SK-N-SH treated with all-trans-retinoic acid at 6 μM for 48 hours (cell line): ENCODE measurements around the gene IP6K3.

Experiments used
- ATAC-seq: fragments of 200-7000 bp; cut with Tn5 transposase; 3 replicates; pipeline ENCODE4 v1.9.1; 2020; ENCODE audit warnings: mild to moderate bottlenecking, moderate library complexity
- ARNTL ChIP-seq: fragments of 450-650 bp; formaldehyde crosslinking; IDR thresholded peaks from 2 replicates; pipeline ENCODE4 v1.5.0; 2020; ENCODE audit warnings: low read depth, mild to moderate bottlenecking, moderate library complexity, borderline replicate concordance
- CREB5 ChIP-seq: fragments of 250-450 bp; sonication (Bioruptor Pico); IDR thresholded peaks from 2 replicates; pipeline ENCODE4 v1.5.1; 2020; ENCODE audit warnings: low read depth, mild to moderate bottlenecking, moderate library complexity
- CSRNP3 ChIP-seq: fragments of 250-450 bp; sonication (Bioruptor Pico); IDR thresholded peaks from 2 replicates; pipeline ENCODE4 v1.5.1; 2021; ENCODE audit warnings: mild to moderate bottlenecking, moderate library complexity
- ESRRG ChIP-seq: fragments of 250-450 bp; sonication (Bioruptor Pico); IDR thresholded peaks from 2 replicates; pipeline ENCODE4 v1.6.1; 2021; ENCODE audit warnings: mild to moderate bottlenecking
- GLIS3 ChIP-seq: fragments of 250-450 bp; sonication (Bioruptor Pico); IDR thresholded peaks from 2 replicates; pipeline ENCODE4 v1.5.0; 2020; ENCODE audit warnings: mild to moderate bottlenecking, moderate library complexity
- ISL1 ChIP-seq: fragments of 250-450 bp; sonication (Bioruptor Pico); IDR thresholded peaks from 2 replicates; pipeline ENCODE4 v2.1.2; 2022; ENCODE audit warnings: mild to moderate bottlenecking, moderate library complexity
- OSR1 ChIP-seq: fragments of 250-450 bp; sonication (Bioruptor Pico); IDR thresholded peaks from 2 replicates; pipeline ENCODE4 v1.8.0; 2022; ENCODE audit warnings: moderate library complexity, mild to moderate bottlenecking, inconsistent platforms
- PATZ1 ChIP-seq: fragments of 250-450 bp; sonication (Bioruptor Pico); IDR thresholded peaks from 2 replicates; pipeline ENCODE4 v1.8.0; 2020; ENCODE audit warnings: mild to moderate bottlenecking, moderate library complexity, borderline replicate concordance
- POU6F1 ChIP-seq: fragments of 250-450 bp; sonication (Bioruptor Pico); IDR thresholded peaks from 2 replicates; pipeline ENCODE4 v1.8.0; 2021; ENCODE audit warnings: low read depth, mild to moderate bottlenecking, moderate library complexity, borderline replicate concordance
- PPARA ChIP-seq: fragments of 250-450 bp; sonication (Bioruptor Pico); IDR thresholded peaks from 2 replicates; pipeline ENCODE4 v1.5.0; 2020; ENCODE audit warnings: mild to moderate bottlenecking, borderline replicate concordance
- RARB ChIP-seq: fragments of 250-450 bp; sonication (Bioruptor Pico); IDR thresholded peaks from 2 replicates; pipeline ENCODE4 v1.8.0; 2021; ENCODE audit warnings: mild to moderate bottlenecking, moderate library complexity
- SNAI2 ChIP-seq: fragments of 250-450 bp; sonication (Bioruptor Pico); IDR thresholded peaks from 2 replicates; pipeline ENCODE4 v1.5.0; 2020; ENCODE audit warnings: mild to moderate bottlenecking, moderate library complexity
- TOX ChIP-seq: fragments of 250-450 bp; sonication (Bioruptor Pico); IDR thresholded peaks from 2 replicates; pipeline ENCODE4 v1.8.0; 2021; ENCODE audit warnings: mild to moderate bottlenecking, moderate library complexity, borderline replicate concordance
- TSHZ2 ChIP-seq: fragments of 250-450 bp; sonication (Bioruptor Pico); IDR thresholded peaks from 2 replicates; pipeline ENCODE4 v1.5.0; 2020; ENCODE audit warnings: mild to moderate bottlenecking, moderate library complexity
- ZC3H10 ChIP-seq: fragments of 250-450 bp; sonication (Bioruptor Pico); IDR thresholded peaks from 2 replicates; pipeline ENCODE4 v1.5.1; 2021; ENCODE audit warnings: mild to moderate bottlenecking, moderate library complexity
- ZFP3 ChIP-seq: fragments of 250-450 bp; sonication (Bioruptor Pico); IDR thresholded peaks from 2 replicates; pipeline ENCODE4 v1.5.0; 2020; ENCODE audit warnings: mild to moderate bottlenecking, moderate library complexity
- ZFP30 ChIP-seq: fragments of 450-650 bp; formaldehyde crosslinking; IDR thresholded peaks from 2 replicates; pipeline ENCODE4 v1.5.0; 2022; ENCODE audit warnings: mild to moderate bottlenecking, moderate library complexity
- ZNF8 ChIP-seq: fragments of 450-650 bp; formaldehyde crosslinking; IDR thresholded peaks from 2 replicates; pipeline ENCODE4 v1.5.0; 2020; ENCODE audit warnings: mild to moderate bottlenecking, moderate library complexity

IP6K3 gene

GRCh38 chr6:33673851-33674250 lies 72.9 kb downstream of the IP6K3 start (continued):
- no peak for TF ChIP-seq GLIS3
- TF ChIP-seq, all 23 proteins: peak for 0

- peak; percentile 97 for ATAC-seq
- TF ChIP-seq CREB5 (CRISPR knock-in tag) (no peak), GLIS3 (no peak), POU6F1 (CRISPR knock-in tag) (no peak), PATZ1 (CRISPR knock-in tag) (no peak), ZFP30 (no peak), SNAI2 (CRISPR knock-in tag) (no peak), ZNF8 (no peak), ARNTL (CRISPR knock-in tag) (no peak), RARB (CRISPR knock-in tag) (no peak), TOX (no peak), ZFP3 (CRISPR knock-in tag) (no peak), PPARA (CRISPR knock-in tag) (no peak), ESRRG (CRISPR knock-in tag) (no peak)
Observed at GRCh38 chr6:33672808-33673207, 73.9 kb downstream of the IP6K3 start.

- ATAC-seq, result no peak
- TF ChIP-seq CSRNP3 (CRISPR knock-in tag) (no peak), ARNTL (CRISPR knock-in tag) (no peak), OSR1 (CRISPR knock-in tag) (no peak), RARB (CRISPR knock-in tag) (no peak), CREB5 (CRISPR knock-in tag) (no peak), ZC3H10 (no peak), ESRRG (CRISPR knock-in tag) (no peak), ISL1 (CRISPR knock-in tag) (no peak), GLIS3 (no peak), TOX (no peak), TSHZ2 (CRISPR knock-in tag) (no peak), ZFP3 (CRISPR knock-in tag) (no peak)
Observed at GRCh38 chr6:33671744-33672072, 75.0 kb downstream of the IP6K3 start.
